GM15510 (cell line): Measurements from ENCODE around the gene BCL11A.

Experiments
- POLR2A ChIP-seq: IDR thresholded peaks from 3 replicates; pipeline ENCODE4 v1.6.1; 2011; ENCODE audit warnings: borderline replicate concordance; ENCODE audit not compliant: insufficient read length; ENCODE audit errors: extremely low read depth

The BCL11A gene

GRCh38 chr2:60528281-60529020, 25.0 kb downstream of the BCL11A start:
- no peak for TF ChIP-seq POLR2A

- no peak for TF ChIP-seq POLR2A
Observed at GRCh38 chr2:60527762-60528161, 25.7 kb downstream of the BCL11A start.

DNA sequence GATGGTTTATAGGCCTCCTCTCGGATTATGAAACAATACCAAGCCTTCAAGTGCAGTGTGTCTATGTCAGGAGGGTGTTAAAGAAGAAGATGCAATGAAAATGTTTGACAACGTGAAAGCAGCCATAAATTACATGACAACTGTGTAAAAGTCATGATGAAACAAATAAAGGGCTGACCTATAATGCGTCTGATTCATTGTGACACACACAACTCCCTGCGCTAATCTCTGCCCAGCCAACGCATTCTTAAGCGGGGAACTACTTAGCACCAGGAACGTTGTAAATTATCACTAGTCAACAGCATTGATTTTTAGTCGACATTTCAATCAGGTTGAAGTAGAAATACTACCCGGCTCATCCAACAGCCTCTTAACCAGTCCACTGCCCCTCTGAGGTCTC, 26.8 kb downstream of the BCL11A start:
- no peak for TF ChIP-seq POLR2A

GRCh38 chr2:60525899-60526298, 27.6 kb downstream of the BCL11A start:
- TF ChIP-seq POLR2A = no peak

DNA sequence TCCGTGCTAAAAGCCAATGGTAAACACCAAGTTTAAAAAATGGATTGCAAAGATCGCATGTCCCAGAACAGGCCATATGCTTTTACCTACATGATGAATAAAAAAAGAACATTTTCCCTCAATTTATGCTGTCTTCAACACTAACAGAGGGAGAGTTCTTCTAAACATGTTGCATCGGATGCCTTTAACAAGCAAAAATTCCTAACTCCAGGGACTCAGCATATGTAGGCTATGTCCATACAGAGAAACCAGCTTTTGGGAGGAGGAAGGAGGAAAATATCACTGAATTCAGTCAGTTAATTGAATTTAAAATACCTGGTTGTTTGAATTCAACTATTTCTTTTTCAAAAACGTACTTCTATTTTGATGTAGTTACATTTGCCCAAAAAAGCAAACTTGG, 28.6 kb downstream of the BCL11A start:
- TF ChIP-seq POLR2A = no peak

DNA sequence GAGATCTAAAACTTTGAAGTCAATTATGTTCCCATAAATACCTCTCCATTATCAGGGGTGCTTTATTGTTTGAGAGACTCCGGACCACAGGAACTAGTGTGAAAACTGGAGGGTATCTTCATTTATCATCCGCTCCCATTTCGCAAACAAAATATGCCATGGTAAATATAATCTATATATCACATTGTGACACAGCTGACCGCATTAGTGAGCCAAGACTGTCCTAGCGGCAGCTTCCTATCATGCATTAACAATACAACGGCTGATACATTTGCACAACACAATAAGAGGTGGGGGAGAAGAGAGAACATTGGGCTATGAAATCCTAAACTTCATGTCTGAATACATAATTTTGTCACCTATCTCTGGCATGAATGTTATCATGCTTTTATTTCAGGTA, 29.5 kb downstream of the BCL11A start:
- no peak for TF ChIP-seq POLR2A

- no peak for TF ChIP-seq POLR2A
Observed at GRCh38 chr2:60522462-60522861, 31.0 kb downstream of the BCL11A start.

DNA sequence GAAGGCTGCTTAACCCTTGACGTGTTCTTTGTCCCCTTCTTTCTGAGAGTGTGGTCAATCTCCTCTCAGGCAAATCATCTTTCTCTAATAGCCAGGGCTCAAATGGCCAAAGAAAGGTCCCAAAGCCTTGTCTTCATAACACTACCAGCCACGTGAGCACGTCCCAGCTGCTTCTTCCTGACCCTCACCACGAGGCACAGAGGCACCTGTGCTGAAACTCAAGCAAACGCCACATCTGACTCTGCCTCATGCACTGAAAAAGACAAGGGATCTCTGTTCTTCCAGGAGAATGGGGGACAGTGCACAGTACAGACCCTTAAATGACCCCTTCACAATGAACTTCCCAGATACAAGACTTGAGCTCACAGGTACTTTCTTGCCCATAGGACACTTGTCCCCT, 31.8 kb downstream of the BCL11A start:
- no peak for TF ChIP-seq POLR2A

GRCh38 chr2:60520917-60521539, 32.4 kb downstream of the BCL11A start:
- no peak for TF ChIP-seq POLR2A

- no peak for TF ChIP-seq POLR2A
Observed at GRCh38 chr2:60520151-60520876, 33.1 kb downstream of the BCL11A start.

GRCh38 chr2:60519231-60519863, 34.1 kb downstream of the BCL11A start:
- TF ChIP-seq POLR2A = no peak

DNA sequence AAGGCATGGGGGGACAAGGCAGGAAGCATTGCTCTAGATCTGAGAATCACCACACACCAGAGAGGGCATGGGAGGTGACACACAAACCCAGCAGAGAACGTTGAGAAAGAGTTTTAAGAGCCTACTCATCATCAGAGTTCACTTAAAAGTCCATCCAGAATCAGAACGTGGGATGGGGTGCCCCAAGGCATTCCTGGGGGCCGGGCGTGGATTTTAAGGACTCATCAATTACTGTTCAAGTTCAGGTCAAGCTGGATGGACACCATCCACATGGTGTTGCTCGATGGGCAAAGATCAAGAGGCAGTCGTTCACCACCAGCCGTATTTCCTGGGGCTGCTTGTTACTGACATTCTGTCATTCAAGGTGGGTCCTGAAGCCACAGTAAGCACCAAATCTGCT, 34.9 kb downstream of the BCL11A start:
- TF ChIP-seq POLR2A = no peak

DNA sequence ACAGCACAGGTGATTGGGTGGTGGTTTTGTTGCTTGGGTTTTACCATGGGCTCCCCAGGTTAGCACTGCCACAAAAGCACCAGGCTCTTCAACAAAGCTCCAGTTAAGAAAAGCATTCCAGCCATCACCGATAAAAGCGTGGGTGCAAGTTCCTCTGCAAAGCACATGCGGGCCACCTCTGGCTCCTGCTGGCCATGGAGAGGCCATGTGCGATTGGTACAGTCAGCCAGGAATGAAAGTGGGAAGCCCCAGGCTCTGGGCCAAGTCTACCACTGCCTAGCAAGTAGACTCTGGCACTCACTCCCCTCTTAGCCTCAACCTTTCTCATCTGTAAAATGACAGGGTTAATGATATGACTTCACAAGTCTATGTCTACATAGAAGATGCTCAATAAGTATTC, 36.0 kb downstream of the BCL11A start:
- no peak for TF ChIP-seq POLR2A

GRCh38 chr2:60516826-60517225, 36.6 kb downstream of the BCL11A start:
- TF ChIP-seq POLR2A = no peak

DNA sequence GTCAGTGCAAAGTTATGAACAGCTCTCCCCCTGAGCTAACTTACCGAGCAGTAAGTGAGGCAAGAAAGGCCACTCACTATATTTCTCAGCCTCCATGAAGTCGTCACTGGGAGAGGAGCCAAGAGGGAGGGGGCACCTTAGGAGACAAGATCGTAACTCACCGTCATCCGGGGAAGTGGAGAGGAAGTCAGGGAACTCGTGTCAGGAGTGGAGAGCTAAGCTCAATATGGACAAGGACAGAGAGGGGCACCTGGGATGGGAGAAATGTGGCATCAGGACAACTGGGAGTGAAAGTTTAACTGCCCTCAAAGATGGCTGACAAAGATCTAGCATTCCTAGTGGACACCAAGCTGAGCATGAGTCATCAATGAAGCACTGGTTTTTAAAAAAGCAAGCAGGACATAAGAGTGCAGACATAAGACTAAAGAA, 37.1 kb downstream of the BCL11A start:
- TF ChIP-seq POLR2A = no peak

DNA sequence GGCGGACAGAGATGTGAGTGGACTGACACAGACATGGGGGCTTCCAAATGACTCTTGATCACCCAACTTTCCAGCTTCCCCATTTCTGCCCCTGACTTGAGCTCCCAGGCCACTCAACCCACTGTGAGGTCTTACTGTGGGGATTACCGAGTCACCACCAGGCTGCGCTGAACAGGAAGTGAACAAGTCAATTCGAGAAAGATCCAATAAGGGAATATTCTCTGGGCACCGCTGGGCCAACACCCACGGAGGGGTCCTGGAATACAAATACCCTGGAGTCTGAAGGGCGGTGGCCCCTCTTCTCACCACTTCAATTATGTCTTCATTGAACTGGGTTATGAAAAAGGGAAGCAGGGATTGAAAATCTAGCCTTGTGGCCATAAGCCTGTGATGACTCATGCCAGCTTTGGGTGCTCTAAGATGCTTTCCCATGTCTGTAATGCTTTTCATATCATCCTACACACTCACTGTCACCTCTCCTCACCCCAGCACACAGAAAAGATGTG, 37.7 kb downstream of the BCL11A start:
- TF ChIP-seq POLR2A = no peak

DNA sequence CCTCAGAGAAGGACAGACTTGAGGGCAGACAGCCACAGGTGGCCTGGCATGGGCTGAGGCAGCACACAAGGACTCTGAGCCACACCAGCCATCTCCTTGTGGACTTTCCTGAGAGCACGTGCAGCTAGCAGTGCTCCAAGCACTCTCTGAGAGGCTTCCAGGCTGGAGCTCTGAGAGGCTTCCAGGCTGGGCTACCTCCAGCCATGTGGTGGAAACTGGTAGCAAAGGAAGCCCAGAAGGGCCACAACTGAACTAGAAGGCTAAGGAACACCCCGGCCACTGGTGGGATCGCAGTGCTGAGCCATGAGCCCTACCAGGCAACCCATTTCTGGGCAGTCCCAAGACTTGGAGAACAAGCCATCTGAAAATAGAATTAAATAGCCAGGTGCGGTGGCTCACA, 39.5 kb downstream of the BCL11A start:
- TF ChIP-seq POLR2A = no peak
